GM21786 (cell line): Measurements from ENCODE around the gene DLG2.

Source experiments
- ATAC-seq: cut with Tn5 transposase; IDR thresholded peaks from one replicate; pipeline ENCODE4 v1.9.1; 2021; ENCODE audit not compliant: unreplicated experiment

The DLG2 gene

GRCh38 chr11:84157639-84158038 is 1469.5 kb downstream of the DLG2 start:
- ATAC-seq, result no peak

DNA sequence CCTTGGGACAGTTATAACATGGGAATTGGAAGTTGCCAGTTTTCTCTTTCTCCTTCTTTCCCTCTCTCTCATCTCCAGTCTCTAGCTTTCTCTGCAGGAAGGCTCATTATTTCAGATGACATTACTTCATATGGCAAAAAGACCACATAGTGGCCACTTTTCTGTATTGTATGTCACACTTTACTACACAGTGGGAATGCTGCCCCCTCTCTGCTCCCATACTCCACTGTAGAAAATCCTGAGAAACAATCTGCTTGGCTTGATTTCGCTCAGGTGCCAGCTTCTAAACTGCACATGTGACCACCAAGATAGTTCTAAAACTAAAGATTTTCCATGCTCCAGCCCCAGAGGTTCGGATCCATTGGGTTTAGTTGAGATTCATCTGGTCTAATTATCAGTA is 1480.3 kb downstream of the DLG2 start:
- no peak for ATAC-seq

DNA sequence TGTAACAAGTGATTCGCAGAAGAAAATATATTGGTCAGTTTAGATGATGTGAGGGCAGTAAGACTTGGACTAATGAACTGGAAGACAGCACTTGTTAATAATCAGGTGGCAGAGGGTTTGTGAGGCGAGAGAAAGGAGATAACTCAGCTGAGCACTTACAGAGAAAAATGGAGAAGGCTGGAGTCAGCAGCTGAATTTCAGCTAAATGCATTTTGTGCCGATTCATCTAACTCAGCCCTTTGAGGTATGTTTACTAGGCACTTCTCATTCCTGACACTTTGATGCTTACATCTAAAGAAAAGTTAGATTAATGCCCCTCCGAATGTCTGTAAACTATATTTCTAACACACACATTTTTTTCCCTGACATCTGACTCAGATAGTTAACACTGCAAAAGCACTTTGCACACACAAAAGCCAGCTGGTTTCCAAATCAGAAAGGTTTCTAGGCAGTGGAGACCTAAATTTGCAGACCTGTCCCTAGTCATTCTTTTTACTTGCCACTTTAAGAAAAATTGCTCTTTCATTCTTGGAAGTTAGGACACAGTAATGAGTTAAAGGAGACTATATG is 1481.4 kb downstream of the DLG2 start:
- no peak for ATAC-seq

DNA sequence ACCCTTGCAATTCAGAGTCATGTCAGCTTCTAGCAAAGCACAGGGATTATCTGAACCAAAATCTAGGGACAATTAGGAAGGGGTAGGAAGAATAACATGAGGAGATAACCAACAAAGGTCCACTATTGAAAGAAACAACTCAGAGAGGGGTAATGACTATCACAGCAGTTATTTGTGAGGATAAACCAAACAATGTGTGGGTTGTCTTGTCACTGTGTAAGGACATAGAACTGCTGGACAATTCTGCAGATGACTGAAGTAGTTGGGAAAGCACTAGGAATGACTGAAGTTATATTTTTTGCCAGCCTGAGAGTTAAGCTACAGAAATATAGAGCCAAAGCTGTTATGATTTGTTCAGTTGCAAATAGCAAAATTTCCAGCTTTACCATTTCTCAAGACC is 1482.6 kb downstream of the DLG2 start:
- ATAC-seq, result no peak

GRCh38 chr11:84142411-84142810 is 1484.7 kb downstream of the DLG2 start:
- ATAC-seq, result no peak

DNA sequence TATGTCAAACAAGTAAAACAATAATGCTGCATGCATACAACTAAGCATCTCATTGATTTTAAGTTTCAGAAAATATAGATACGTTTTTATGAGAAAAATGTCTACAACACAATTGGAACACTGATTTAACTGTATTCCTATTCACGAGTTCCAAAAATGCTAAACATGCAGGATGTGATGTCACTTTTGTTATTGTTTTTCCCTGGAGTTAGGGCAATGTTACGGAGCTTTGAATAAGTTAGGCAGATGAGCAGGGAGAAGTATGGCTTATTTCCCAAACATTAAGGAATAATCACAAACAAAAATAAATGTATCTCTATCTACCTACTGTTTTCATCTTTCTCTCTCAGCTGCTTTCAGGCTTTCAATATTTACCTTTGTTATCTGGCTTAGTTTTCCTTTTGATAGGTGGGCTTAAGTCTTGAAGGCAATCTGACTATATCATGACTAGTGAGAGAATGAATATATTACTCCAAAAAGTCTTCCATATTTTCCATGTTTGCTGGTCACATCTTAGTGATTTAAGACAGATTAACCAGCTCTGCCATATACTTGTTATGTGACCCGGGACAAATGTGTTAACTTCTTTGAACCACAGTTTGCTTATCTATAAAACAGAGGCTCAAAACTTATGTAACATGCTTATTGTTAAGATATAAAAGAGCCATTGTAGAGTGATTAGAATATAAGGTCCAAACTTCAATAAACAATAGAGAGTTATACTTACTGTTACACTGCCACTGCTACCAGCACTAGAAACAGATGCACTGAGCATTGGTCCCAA is 1486.6 kb downstream of the DLG2 start:
- no peak for ATAC-seq

GRCh38 chr11:84137960-84138359 is 1489.2 kb downstream of the DLG2 start:
- ATAC-seq, result no peak

DNA sequence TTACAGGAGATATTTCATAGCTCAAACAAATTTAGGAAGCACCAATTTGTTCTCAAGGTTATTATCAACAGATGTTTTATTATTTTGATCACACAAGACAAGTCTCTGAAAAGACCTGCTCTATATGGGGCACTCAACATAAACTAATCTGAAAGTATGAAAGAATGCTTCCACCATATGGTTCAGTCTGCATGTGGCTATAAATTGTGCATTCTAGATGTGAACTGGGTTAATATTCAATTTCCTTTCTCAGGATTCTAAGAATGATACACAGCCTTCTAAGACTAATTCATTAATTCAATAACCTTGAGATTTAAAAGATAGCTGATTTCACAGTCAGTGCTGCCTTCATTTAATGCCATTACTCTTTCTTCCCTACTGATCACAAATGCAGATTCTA is 1489.6 kb downstream of the DLG2 start:
- ATAC-seq, result no peak

GRCh38 chr11:84136926-84137325 is 1490.2 kb downstream of the DLG2 start:
- no peak for ATAC-seq

GRCh38 chr11:84130646-84131427 is 1496.3 kb downstream of the DLG2 start:
- no peak for ATAC-seq

DNA sequence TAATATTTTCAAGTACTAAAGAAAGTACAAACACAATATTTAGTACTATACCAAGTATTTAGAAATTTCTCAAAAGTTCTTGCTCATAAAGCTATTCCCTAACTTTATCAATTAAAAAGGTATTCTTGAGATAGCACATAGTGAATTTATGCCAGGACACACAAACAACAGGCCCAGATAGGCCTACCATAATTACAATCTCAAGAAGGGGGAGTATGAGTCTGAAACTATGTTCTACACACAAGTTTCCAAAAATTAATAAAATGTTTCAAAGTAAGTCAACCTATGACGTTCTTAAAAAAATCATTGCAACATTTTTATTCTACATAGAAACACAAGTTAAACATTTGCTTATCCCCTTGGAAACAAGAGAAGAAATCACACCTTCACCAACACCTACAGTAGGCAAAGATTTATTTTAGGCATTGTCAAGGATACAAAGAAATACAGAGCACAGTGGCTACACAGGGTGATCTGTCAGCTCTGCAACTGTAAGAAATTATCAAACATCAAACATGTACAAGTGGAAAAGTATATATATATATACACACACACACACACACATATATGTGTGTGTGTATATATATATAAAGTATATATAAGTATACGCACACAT is 1497.1 kb downstream of the DLG2 start:
- no peak for ATAC-seq

DNA sequence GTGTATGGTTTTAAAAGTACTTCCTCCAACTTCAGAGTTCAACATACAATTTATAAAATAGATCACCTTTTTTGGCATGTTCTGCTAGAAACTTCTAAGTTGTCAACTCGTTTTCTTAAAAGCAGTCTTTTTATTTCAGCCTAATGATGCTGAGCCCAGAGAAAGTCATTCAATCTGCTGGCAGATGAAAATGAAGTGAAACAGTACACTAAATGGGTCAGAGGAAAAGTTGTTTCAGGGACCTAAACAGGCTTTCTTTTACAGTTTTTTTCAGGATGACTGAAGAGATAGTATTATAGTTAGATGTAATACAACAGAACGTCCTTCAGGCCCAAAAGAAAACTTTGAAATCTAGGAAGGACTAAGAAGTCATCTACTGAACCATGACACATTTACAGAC is 1498.3 kb downstream of the DLG2 start:
- no peak for ATAC-seq

GRCh38 chr11:84117394-84117793 is 1509.8 kb downstream of the DLG2 start:
- ATAC-seq, result no peak

GRCh38 chr11:84106541-84106940 is 1520.6 kb downstream of the DLG2 start:
- no peak for ATAC-seq

GRCh38 chr11:84105148-84105547 is 1522.0 kb downstream of the DLG2 start:
- no peak for ATAC-seq

DNA sequence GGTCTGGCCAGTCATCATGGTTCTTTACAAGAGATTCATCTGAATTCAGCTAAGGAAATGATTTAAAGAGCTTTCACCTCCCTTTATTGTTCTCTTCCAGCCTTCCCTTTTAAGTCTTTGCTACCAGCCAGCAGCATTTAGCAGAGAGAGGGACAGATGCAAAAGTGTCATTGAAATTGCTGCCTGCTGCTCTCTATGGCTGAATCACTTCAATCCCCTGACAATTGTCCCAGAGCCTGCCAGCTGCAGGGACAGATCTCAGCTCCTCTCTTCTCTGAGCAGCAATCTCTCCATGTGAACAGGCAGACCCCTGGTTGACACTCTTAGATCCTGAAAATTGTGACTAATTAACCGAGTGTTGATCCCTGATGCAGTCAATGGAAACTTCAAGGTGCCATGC is 1524.0 kb downstream of the DLG2 start:
- ATAC-seq, result no peak

- no peak for ATAC-seq
These were observed 1530.0 kb downstream of the DLG2 start for GRCh38 chr11:84097186-84097585.

DNA sequence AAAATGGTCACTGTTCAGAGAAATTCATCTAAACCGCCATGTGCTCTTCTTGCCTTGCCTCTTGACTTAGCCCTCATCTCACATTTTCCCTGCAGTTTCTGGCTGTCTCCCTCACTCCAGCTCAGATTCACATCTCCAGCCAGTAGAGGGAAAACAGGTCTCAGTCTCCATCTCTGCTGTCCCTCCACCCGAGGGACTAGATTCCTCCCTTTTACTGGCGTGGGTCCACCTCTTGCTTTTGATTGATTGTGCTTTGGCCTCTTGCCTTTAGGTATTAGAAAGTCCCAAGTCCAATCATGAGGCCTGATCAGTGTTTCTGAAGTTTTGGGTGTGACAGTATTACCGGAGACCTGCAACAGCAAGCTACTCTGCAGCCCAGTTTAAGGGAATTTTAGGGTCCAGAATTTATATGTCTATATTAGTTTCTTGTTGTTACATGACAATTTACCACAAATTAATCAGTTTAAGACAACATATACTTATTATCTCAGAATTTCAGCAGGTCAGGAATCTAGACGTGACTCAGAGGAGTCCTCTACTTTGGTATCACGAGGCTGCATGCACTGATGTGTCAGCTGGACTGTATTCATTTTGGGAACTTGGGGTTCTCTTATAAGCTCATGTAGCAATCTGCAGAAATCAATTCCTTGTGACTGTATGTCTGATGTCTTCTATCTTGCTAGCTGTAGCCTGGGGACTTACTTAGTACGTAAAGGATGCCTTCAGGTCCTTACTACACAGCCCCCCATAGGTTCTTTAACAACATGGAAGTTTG is 1535.7 kb downstream of the DLG2 start:
- no peak for ATAC-seq

DNA sequence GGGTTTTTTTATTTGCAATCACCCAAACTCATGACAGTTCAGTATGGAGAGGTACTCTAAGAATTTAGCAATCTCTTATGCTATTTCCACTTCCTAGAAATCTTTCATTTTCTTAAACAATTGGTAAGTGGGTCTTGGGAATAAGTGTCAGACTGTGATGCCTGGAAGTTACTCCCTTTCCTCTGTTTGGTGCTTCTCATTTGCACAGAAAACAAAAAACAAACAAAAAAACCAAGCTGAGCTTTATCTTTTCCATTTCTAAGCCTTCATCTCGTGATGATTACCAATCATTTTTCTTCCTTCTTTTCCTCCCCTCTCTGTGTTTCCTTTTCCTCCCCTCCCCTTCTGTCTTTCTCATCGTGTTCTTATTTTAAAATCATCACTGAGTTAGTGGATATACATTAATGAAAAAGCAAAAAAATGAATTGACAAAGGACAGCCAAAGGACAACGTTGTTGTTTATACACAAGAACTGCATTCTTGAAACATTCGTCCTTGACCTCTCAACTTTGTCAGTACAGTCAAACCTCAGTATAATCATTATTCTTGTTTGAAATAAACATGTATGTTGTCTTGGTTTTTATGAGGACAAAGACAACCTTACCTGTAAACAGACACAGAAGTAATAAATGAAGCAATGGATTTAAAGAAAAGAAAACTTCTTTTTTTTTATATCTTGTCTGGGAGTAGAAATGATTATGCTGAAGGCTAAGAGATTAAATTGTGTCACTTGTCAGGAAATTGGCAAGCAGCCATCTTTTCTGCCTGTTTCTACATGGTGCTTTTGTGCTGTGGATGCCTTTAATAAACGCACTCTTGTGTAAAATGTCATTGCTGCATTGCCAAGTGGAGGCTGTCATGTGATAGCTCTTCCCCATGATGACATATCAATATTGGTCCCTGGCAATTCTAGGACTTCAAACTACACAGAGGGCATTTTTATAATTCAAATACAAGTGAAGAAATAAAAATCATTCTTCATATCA is 1537.8 kb downstream of the DLG2 start:
- ATAC-seq, result no peak

DNA sequence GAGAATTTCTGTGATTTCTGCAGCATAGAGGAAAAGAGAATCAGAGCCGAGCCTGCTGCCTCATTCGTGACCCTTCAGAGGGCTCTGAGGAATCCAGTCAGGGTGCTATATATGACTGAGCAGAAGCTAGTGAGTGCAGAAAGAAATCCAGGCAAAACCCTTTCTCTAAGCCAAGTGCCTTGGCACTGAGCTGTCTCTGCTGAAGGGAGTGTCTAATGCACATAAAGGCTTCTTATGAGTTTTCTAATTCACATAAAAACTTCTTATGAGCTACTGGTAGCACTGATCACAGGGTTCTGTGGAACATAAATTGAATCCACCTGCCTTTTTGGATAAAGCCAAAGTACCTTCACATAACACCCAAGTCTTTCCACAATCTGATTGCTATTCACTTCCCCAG is 1555.3 kb downstream of the DLG2 start:
- no peak for ATAC-seq
